HG03432 (cell line): ENCODE data around the gene NAB2.

Source experiments
- ATAC-seq: cut with Tn5 transposase; IDR thresholded peaks from one replicate; pipeline ENCODE4 v1.9.1; 2021; ENCODE audit warnings: mild to moderate bottlenecking, moderate library complexity; ENCODE audit not compliant: unreplicated experiment

Gene NAB2

DNA sequence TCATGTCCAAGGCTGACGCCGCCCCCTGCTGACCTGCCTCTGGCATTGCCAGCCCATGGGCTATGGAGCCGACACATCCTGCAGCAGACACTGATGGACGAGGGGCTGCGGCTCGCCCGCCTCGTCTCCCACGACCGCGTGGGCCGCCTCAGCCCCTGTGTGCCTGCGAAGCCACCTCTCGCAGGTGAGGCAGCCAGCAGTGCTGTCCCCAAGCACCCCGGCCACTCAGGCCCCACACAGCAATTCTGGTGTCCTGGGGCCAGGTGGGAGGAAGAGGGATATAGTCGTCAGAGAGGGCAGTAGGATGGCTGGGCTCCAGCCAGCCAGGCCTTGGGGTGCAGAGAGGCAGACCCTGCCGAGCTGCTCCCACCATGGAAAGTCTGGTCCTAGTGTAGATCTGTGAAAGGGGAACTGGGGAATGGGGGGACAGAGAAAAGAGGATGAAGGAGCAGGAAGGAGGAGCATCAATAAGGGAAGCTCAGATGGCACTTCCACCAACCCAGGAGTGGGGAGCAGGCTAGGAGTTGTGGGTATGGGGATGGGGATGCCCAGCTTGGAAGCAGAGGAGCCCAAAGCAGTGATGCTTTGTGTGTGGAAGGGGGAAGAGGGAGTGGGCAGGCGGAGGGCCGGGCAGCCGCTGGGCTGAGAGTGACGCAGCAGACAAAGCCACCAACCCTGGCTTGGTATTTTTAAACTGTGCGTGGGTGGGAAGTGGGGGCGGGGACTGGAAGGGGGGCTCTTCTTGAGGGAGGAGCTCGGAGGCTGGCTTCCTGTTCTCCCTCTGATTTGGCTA is 4.7 kb downstream of the NAB2 start:
- ATAC-seq: no peak

DNA sequence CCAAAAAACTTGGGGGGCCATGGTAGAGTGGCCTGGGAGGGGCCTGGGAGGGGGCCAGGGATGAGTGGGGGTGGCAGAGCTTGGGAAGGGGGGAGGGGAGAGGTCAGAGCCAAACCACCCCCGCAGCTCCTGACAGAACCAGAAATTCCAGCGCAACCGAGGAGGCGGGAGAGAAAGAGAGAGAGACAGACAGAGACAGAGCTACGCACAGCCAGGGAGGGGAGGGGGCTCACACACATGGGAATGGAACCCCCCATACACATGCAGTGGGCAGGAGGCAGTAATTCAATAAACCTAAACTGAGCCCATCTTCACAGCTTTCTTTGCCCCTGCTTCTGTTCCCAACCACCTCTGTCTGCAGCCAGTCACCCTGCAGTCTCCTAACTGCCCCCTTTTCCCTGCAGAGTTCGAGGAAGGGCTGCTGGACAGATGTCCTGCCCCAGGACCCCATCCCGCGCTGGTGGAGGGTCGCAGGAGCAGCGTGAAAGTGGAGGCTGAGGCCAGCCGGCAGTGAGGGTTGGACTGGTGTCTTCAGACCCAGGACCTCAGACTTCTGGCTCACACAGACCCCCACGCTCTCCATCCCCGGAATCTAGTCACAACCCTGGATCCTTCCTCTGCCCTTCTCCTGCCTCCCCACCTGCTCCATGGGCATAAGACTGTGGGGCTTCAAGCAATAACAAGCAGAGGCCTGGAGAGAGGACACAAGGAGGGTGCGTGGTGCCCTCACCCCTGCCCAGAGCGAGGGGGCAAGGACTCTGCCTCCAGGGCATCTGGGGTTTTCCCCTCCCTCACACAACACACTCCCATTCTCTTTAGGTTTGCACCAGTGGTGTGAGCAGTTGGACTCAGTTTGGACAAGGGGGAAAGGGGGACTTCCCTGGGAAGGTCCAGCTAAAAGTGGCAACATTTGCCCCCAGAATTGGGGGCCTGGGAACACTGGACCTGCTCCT is 5.6 kb downstream of the NAB2 start:
- ATAC-seq: no peak

DNA sequence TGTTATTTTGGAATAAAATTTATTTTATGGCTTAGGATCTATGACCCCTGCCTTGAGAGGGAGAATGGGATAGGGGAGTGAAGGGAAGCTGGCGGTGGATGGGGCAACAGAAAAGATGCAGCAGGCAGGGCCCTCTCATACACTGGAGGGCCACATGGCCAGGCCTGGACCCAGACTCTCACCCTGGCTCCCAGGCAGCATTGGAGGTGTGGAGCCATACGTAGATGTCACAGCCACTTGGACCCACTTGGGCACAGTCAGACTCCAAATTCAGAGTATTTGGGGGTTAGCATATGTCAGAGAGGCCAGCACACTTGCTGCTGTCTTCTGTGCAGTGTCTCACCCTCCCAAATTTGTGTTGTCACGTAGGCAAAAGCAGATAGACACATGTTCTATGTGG is 6.5 kb downstream of the NAB2 start:
- no peak for ATAC-seq

DNA sequence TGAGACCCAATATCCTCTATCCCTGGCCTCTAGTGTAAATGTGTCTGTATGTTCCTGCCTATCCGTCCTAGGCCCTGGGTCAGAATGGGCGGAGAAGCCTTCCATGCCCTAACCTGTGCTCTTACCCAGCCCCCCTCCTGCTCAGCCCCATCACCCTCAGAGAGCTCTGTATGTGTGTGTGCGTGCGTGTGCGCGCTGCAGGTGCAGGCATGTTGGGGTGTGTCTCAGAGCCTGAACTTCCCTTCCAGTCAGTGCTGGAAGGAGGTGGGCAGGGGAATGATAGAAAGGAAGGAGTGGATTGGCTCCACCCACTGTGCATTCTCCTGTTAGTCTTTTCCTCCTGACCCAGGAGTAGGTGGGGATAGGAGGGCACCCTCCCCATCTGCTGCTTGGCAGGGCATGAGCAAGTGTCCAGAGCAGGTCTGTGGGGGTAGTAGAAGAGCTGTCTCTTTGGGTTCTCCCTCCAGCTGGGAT is 7.2 kb downstream of the NAB2 start:
- ATAC-seq: no peak

DNA sequence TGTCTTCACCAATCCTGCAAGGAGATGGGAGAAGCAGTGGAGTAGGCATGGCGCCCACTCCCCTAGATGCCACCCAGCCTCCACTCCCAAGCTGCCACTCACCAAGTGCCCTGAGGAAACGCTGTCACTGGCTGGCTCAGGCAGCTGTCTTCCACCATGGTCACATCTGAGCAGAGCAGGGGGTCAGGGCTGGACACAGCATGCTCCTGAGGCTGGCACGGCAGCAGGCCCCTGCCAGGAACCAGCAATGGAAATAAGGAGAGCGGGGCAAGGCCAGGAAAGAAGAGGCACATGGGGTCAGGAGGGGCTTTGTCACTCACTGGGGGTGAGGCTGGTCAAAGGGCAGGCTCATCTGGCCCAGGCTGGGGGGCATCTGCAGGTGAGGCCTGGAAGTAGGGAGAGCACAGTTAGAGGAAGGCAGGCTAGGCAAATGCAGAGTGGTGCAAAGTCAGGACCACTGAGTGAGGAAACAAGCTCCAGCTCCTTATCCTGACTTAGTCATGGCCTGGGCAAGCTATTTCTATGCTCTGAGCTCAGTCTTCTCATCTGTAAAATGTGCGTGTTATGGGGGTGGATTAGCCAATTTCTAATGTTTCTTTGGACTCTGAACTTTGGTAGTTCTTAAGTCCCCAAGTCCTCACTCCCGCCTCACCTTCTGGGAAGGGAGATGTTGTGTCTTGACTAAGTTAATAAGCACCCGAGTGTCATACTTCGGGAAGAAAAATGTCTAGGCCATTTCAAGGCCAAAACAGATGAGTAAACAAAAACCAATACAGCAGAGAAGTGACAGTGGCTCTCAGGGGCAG is 8.0 kb downstream of the NAB2 start:
- no peak for ATAC-seq

DNA sequence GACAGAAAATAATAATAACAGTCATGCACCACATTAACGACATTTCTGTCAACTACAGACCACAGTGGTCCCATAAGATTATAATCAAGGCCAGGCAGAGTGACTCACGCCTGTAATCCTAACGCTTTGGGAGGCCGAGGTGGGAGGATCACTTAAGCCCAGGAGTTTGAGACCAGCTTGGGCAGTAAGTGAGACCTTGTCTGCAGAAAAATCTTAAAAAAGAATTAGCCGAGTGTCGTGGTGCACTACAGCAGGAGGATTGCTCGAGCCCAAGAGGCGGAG is 8.6 kb downstream of the NAB2 start:
- ATAC-seq: no peak

DNA sequence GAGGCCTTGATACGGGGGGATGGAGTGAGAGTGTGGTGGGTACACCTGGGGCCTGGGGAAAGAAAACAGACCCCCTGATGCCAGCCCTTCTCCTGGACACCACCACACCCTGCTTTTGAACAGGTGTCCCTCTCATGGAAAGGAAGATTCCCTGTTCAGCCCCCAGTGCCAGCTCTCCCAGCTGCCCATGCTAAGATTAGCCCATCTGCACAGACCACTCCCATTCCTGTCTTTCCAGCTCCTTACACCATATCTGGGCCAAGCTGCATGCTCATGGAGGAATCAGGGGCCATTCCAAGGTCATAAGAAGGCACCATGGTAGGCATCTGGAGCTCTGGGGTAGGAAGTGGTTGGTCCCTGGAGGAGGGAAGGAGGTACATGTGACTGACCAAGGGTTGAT is 9.6 kb downstream of the NAB2 start:
- ATAC-seq: no peak

DNA sequence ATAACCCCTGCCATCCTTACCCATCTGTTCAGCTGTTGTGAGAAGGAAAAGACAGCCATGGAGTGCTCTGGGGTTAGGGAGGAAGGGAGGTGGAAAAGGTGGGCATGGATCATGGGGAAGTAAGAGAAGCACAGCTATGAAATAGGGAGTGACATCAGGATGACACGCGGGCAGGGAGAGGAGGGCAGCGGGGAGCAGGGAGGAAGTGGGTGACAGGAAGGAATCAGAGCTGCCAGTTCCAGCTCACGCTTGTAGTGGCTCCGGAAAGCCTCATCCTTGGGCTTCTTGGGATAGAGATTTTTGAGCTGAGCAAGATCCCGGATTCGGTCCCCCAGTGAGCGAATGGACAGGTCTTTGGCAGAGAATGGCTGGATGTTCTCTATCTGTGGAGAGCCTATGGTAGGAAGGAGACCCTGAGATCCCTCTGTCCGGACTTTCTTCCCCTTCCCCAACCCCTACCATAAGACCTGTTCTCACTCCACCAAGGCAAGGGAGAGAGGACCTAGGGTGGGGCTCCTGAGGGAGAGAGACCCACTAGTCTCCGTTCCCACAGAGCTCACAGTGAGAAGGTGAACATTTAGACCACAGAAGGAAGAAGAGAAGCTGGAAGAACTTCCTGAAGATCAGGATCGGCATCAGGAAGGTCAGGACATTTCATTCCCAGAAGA is 10.3 kb downstream of the NAB2 start:
- ATAC-seq: no peak

DNA sequence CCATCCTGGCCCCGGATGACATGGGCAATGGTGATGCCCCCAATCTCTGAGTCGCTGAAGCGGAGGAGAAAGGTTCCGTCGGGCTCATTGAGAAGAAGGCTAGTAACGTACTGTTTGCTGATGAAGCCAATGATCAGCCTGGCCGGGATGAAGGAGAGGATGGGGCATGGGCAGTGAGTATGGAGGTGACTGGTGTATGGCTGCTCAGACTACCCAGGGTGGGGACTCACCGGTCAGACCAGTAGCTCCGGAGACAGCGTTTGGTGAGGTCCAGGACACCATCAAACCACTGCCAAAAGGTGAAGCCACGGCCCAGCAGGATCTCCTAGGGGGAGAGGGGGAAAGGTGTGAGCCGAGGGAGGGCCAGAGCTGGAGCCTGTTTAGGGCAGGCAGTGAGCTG is 10.9 kb downstream of the NAB2 start:
- ATAC-seq: no peak

DNA sequence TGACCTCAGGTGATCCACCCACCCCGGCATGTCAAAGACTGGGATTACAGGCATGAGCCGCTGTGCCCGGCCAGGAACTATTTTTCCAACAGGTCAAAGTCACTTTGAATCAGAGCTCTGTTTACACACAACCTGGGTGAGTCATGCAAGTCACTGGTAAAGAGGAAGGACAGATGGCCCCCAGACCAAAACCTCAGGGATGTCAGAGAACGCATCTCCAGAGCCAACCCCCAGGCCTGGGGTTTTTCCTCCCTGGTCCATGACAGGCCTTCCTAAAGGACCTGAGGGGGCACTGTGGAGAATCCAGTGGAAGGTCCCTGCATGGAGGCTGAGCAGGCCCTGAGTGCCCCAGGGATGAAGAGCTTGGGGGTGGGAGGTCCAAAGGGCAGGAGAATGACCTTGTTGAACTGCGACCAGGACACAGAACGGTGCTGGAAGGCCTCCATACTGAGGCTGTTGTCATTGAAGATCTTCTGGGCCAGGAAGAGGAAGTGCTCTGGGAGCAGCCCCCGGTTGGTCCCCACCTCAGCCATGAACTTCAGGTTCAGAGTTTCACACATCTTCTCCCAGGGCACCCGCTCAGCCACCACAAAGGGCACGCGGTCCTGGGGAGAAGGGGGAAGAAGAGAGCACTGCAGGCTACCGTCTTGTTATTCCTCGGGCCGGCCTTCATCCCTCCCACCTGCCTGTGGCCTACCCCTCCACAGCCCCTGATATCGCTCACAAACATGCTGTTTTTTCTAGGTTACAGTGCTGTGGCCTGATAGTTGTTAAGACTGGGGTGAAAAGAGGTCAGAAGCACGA is 13.2 kb downstream of the NAB2 start:
- ATAC-seq: no peak

DNA sequence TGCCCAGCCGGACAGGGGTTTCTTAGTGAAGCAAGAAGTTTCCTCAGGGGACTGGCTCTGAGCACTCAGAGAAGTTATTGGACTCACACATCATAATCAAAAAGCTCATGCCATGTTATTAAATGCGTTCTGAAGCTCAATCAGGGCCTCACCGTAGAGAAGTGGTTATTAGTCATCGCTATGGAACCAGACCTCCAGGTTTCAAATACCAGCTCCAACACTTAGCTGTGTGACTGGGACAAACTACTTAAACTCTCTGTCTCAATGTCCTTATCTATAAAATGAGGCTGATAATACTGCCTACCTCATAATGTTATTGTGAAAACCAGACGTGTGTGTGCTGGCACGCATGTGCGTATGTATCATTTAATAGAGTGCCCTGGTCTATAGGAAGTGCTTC is 14.9 kb downstream of the NAB2 start:
- no peak for ATAC-seq

DNA sequence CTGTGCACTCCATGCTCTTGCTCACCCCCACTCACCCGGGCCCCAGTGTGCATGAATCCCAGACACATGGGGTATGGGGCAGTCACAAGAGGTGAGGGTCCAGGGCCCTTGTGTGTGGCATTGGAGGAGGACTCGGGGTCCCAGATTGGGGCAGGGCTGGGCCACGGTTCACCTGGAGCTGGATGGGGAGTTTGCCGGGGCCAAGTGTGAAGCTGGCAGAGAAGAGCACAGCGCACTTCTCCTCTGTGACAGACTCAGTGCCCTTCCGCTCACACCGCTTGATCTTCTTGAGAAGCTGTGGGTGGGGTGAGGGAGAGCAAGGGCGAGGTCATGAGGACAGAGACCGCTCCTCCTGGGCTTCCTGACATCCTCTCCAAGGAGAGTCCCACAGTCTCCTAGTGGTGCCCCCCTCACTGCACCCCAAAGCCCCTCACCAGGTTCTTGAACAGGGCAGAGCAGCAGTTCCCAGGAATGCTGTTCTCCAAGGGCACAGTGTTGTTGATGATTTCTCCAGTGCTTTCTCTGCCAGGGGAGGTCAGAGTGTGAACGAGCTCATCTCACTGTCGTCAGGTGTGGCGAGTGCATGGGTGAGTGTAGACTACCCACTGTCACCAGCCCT is 15.5 kb downstream of the NAB2 start:
- ATAC-seq: no peak

DNA sequence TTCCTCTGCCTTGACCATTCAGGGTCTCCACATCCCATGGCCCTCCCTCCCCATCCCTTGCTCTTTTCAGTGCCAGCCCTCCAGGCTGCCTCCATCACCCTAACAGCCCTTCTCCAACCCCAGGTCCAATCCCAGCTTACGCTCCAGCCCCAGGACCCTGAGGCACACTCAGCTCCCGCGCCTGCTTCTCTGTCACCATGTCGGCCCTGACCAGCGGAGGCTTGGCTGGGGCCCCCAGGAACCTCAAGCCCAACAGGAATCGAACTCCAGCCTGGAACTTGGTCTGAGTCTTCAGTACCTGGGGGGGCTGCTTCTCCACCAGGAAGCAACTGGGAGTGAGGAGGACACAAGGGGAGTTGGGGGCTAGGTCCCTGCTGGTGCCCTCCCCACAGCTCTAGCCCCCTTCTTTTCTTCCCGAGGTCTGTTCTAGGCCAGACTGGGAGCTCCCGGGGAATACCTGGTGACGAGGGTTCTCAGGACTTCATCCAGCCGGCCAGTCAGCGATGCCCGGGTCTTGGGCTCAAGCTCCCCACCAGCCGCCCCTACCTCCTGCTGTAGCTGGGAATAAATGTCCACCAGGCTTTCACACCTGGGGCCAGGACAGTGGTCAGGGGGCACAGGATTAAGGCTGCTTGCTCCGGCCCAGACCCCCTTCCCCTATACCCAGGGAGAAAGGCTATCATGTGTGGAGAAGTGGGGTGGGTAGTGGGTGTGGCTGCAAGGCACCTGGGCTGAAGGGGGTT is 16.3 kb downstream of the NAB2 start:
- no peak for ATAC-seq

DNA sequence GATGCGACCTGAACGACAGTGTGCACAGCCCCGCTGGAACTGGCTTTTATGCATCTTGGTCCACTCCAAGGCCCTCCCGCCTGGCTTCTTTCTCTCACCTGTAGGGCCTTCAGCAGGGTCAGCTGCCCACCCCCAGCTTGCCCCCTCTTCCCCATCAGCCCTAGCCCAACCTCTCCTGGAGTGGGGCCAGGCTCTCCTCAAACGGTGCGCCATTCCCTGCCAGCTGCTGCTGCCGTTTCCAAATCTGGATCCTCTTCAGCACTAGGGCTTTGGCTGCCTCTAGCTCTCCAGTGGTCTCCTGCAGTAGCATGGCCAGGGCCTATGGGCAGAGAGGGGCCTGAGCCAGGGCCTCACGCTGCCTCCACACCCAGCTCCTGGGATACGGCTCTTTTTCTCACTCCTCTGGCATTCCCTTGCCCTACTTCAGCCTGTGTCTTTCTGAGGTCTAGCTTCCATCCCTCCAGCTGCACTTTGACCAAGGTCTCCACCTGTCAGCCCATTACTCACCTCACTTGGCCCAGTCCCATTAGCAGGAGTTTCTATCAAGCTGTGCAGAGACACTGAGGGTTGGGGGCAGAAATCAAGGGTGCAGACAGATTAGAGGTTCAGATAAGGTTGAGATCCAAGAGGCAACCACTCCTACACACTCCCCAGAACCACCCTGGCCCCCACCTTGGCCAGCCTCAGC is 17.3 kb downstream of the NAB2 start:
- ATAC-seq: no peak

DNA sequence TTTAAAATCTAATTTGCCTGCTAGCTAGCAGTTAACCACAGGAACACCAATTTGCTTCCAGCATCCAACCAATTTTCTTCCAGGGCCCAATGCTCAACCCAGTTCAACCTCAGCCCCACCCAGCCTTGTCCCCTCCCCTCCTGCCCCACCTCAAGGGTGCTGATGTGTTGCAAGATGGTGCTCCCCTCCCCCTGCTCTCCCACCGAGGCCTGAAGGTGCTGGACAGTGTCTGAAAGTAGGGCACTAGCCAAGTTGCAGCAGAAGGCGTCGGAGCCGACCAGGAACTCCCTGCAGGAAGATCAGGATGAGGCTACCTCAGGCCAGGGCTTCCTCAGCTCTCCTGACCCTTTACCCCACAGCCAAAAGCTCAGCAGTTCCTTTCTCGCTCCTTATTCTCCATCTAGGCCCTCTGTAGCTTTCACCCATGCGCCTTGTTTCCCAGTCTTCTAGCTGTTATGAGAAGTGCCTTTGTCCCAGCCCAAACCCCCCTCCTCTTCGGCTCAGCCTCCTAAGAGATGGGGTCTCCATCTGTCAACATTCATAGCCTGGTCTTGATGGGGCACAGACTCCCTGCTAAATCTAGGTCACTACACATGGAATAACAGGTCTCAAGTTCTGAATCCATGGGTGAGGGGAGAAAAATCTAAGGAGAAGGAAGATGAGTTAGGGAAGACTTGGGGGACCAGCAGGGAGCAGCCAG is 18.7 kb downstream of the NAB2 start:
- ATAC-seq: no peak

DNA sequence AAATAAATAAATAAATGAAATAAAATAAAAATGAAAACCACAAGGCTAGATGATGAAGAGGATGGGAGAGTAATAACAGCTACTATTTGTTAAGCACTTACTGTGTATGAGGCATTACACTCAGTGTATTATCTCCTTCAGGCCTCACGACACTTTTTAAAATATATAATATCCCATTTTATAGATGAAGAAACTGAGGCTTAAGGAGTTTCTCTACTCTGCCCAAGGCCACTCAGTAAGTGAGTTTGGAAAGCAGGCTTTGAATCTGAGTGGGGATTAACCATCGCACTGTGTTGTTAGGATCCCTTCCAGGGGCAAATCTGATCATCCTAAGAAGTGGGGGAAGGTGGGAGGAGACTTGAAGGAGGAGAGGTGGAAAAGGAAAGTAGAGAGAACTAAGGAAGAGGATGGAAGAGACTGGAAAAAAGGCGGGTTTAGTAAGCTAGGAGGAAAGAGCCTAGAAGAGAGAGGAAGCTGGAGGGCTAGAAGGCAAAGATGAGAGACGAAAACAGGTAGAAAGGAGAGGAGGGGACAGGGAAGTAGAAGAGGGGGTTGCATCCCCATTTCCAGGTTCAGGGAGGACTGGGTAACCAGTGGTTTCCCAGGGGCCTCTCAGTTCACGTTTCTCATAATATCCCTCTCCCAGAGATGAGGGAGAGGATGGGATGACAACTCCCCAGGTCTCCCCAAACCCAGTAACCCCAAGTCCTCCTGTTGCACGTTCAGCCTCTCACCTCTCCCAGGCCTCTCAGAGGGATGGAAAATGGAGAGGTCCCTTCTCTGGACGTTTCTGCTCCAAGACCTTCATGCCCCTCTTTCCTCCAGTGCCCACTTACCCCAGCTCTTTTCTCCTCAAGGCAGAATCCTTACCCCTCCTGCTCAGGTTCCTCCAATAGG is 20.5 kb downstream of the NAB2 start:
- ATAC-seq: no peak
